Stimulated activated CD8-positive, alpha-beta memory T cell treated with anti-CD3 and anti-CD28 coated beads, Interleukin-4, amount 100 ng/mL, for 24 hours (primary cell): Measurements from ENCODE around the gene SMYD1.

Experiments
- DNase-seq: peaks from one replicate; pipeline ENCODE4 v3.0.0-alpha.2; 2020; ENCODE audit warnings: low read depth

SMYD1 gene

GRCh38 chr2:88144914-88145497, 77.4 kb downstream of the SMYD1 start:
- DNase-seq: no peak

DNA sequence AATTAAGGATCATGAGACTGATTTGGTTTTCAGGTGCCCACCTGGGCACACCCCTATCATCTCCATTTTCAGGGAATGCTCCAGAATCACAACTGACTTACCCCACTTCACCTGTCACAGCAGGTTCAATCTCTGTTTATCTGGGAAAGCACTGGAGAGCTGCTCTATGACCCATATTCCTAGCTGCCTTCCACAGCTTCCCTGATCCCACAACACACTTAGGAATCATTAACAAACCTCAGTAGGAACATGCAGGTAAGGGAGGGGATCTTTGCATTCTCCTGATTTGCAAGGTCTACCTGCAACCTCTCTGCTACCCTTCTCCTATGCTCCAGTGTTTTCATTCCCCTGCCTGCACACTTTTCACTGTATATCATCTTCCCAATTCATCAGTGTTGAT, 79.0 kb downstream of the SMYD1 start:
- no peak for DNase-seq

GRCh38 chr2:88147145-88147544, 79.5 kb downstream of the SMYD1 start:
- DNase-seq: no peak

DNA sequence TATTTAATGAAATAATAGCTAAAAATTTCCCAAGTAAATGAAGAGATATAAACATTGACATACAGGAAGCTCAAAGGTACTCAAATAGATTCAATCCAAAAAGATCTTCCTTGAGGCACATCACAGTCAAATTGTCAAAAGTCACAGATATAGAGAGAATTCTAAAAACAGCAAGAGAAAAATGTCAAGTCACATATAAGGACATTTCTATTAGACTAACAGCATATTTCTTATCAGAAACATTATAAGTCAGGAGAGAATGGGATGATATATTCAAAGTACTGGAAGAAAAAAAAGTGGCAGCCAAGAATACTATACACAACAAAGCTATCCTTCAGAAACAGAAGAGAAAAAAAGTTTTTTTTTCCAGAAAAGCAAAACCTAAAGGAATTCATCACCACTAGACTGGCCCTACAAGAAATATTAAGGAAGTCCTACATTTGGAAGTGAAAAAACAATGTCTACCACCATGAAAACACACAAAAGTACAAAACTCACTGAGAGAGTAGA, 81.4 kb downstream of the SMYD1 start:
- DNase-seq: no peak

- no peak for DNase-seq
Measured at GRCh38 chr2:88159481-88159880, 91.9 kb downstream of the SMYD1 start.

GRCh38 chr2:88159955-88160415, 92.4 kb downstream of the SMYD1 start:
- peak; percentile 22 for DNase-seq

DNA sequence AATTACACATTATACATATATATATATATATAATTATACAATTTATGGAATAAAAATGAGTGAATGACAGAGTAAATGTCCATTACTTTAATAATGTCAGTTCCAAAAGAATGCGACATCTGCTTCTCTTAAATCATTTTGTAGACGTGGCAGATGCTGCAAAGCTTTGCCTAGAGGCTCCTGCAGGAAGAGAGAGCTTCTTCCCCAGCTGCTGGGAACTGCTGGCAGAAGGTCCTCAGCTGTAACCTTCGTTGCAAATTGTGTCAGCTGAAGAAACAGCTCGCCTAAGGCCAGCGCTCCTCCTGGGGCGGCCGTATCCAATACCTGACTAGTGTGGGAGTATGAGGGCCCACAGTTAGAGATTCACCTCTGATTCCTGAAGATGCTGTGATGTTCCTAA, 92.9 kb downstream of the SMYD1 start:
- DNase-seq: no peak

- no peak for DNase-seq
Measured at GRCh38 chr2:88161446-88162244, 94.0 kb downstream of the SMYD1 start.
